ENCODE measurements around the gene DCC. TPM values are rescaled to one million over a fixed set of nuclear protein-coding genes. Genes with fewer than 3 reads are reported as not detected.
"Not testable (repeated sequence)": the region's sequence is repeated elsewhere in the genome, so short reads cannot be mapped to it uniquely, and the experiment has no call there.

The DCC gene
- polyA plus RNA-seq, 1 of the 3 experiments (the other 2 are of a cell fraction): 0.20 TPM

GRCh38 chr18:52353589-52353988 lies 13.6 kb downstream of the DCC start:
- Histone ChIP-seq H4K20me1 (ENCODE audit: insufficient read depth) (no peaks in the 10 kb centered on the region), H3K4me1 (ENCODE audit: control insufficient read depth in 1 of 2, insufficient read depth in 2 of 2, low read depth in 1 of 2, low read length in 1 of 2) (no peaks in the 10 kb centered on the region; a peak in 1 of 4 replicates), H3K9ac (no peak overlapping the region), H3K79me2 (ENCODE audit: insufficient read depth) (no peaks in the 10 kb centered on the region), H3K4me3 (ENCODE audit: low read depth in 2 of 2, low read length in 1 of 2) (no peak overlapping the region), H3K27ac (ENCODE audit: low read depth in 2 of 2, low read length in 1 of 2) (no peak overlapping the region), H3K4me2 (no peak overlapping the region), H3K36me3 (replicated peaks in 1 of 2; ENCODE audit: control insufficient read depth in 1 of 2, insufficient read depth in 2 of 2, low read length in 1 of 2) (no peaks in the 10 kb centered on the region), H2AFZ (ENCODE audit: low read depth) (no peak overlapping the region), H3F3A (replicated peaks; ENCODE audit: insufficient read depth) (no peaks in the 10 kb centered on the region), H3K9me3 (no peaks in the 10 kb centered on the region), H3K27me3 (ENCODE audit: insufficient read depth) (no peaks in the 10 kb centered on the region), H3K9me2 (no peaks in the 10 kb centered on the region)
- ChIA-PET POLR2A (no interaction called here), CTCF (interaction anchor here (0.8 kb wide), 1 partner anchor 65 kb away, joined by 3 read pairs; no protein-coding TSS in a partner anchor)
- DNase-seq: no peak
- TF ChIP-seq SIN3A (IDR thresholded peaks at IDR 0.05; ENCODE audit: borderline replicate concordance, low read depth, low read length): no peak
- TF ChIP-seq USF2 (IDR thresholded peaks at IDR 0.05; ENCODE audit: borderline replicate concordance, low read depth, low read length): no peak
- no peak for TF ChIP-seq POLR2AphosphoS5 (IDR thresholded peaks at IDR 0.05; ENCODE audit: low read depth, low read length)
- TF ChIP-seq NRF1 (IDR thresholded peaks at IDR 0.05; ENCODE audit: low read depth, low read length): no peak
- no peak for TF ChIP-seq ELF1 (IDR thresholded peaks at IDR 0.05)
- TF ChIP-seq TAF1 (IDR thresholded peaks at IDR 0.05; ENCODE audit: borderline replicate concordance, low read depth, low read length): no peak
- TF ChIP-seq YY1 (IDR thresholded peaks at IDR 0.05; ENCODE audit: low read depth): no peak
- TF ChIP-seq, protein P1, sequence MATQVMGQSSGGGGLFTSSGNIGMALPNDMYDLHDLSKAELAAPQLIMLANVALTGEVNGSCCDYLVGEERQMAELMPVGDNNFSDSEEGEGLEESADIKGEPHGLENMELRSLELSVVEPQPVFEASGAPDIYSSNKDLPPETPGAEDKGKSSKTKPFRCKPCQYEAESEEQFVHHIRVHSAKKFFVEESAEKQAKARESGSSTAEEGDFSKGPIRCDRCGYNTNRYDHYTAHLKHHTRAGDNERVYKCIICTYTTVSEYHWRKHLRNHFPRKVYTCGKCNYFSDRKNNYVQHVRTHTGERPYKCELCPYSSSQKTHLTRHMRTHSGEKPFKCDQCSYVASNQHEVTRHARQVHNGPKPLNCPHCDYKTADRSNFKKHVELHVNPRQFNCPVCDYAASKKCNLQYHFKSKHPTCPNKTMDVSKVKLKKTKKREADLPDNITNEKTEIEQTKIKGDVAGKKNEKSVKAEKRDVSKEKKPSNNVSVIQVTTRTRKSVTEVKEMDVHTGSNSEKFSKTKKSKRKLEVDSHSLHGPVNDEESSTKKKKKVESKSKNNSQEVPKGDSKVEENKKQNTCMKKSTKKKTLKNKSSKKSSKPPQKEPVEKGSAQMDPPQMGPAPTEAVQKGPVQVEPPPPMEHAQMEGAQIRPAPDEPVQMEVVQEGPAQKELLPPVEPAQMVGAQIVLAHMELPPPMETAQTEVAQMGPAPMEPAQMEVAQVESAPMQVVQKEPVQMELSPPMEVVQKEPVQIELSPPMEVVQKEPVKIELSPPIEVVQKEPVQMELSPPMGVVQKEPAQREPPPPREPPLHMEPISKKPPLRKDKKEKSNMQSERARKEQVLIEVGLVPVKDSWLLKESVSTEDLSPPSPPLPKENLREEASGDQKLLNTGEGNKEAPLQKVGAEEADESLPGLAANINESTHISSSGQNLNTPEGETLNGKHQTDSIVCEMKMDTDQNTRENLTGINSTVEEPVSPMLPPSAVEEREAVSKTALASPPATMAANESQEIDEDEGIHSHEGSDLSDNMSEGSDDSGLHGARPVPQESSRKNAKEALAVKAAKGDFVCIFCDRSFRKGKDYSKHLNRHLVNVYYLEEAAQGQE (IDR thresholded peaks at IDR 0.05; ENCODE audit: low read depth, low read length): no peak
- TF ChIP-seq GATA2 (CRISPR knock-in tag; IDR thresholded peaks at IDR 0.05): no peak
- WGBS (ENCODE audit: low lambda C conversion rate): 40% methylated on average over 3 of the region's 4 CpGs

- no peaks in the 10 kb centered on the region for H3F3A ChIP-seq (replicated peaks; ENCODE audit: insufficient read depth)
- no peaks in the 10 kb centered on the region for H3K79me2 ChIP-seq (ENCODE audit: insufficient read depth)
- no peak overlapping the region for H3K9ac ChIP-seq
- H3K9me3 ChIP-seq: no peaks in the 10 kb centered on the region
- H3K27ac ChIP-seq (ENCODE audit: low read depth in 2 of 2, low read length in 1 of 2): no peak overlapping the region
- no peak overlapping the region for H2AFZ ChIP-seq (ENCODE audit: low read depth)
- WGBS (ENCODE audit: low lambda C conversion rate): 44% methylated on average over 1 of the region's 1 CpG
- no peaks in the 10 kb centered on the region for H4K20me1 ChIP-seq (ENCODE audit: insufficient read depth)
- no peak overlapping the region for H3K4me3 ChIP-seq (ENCODE audit: low read depth in 2 of 2, low read length in 1 of 2)
- no peaks in the 10 kb centered on the region for H3K27me3 ChIP-seq (ENCODE audit: insufficient read depth)
- no peaks in the 10 kb centered on the region for H3K4me1 ChIP-seq (ENCODE audit: control insufficient read depth in 1 of 2, insufficient read depth in 2 of 2, low read depth in 1 of 2, low read length in 1 of 2)
- ChIA-PET POLR2A (no interaction called here), CTCF (no interaction called here)
- H3K36me3 ChIP-seq (replicated peaks in 1 of 2; ENCODE audit: control insufficient read depth in 1 of 2, insufficient read depth in 2 of 2, low read length in 1 of 2): no peaks in the 10 kb centered on the region
- H3K9me2 ChIP-seq: no peaks in the 10 kb centered on the region
- no peak for DNase-seq
- TF ChIP-seq EZH2phosphoT487 (IDR thresholded peaks at IDR 0.05; ENCODE audit: borderline replicate concordance, low read depth) (no peak), CHD2 (IDR thresholded peaks at IDR 0.05; ENCODE audit: low read length, partially characterized antibody) (no peak), POLR2AphosphoS5 (IDR thresholded peaks at IDR 0.05; ENCODE audit: low read depth, low read length) (no peak), TEAD4 (IDR thresholded peaks at IDR 0.05; ENCODE audit: borderline replicate concordance, insufficient read depth) (no peak), SIN3A (IDR thresholded peaks at IDR 0.05; ENCODE audit: borderline replicate concordance, low read depth, low read length) (no peak)
- H3K4me2 ChIP-seq: no peak overlapping the region
Observed at GRCh38 chr18:52363861-52364260, 23.9 kb downstream of the DCC start.

- not testable (repeated sequence) for H3K79me2 ChIP-seq (ENCODE audit: insufficient read depth); H3K36me3 ChIP-seq (replicated peaks in 1 of 2; ENCODE audit: control insufficient read depth in 1 of 2, insufficient read depth in 2 of 2, low read length in 1 of 2)
Observed at GRCh38 chr18:52366851-52367250, 26.9 kb downstream of the DCC start.

More at GRCh38 chr18:52366851-52367250, 26.9 kb downstream of the DCC start:
- H3K9me3 ChIP-seq; H3K4me2 ChIP-seq; H3K9me2 ChIP-seq; H3K27me3 ChIP-seq (ENCODE audit: insufficient read depth); H3F3A ChIP-seq (replicated peaks; ENCODE audit: insufficient read depth); H3K4me1 ChIP-seq (ENCODE audit: control insufficient read depth in 1 of 2, insufficient read depth in 2 of 2, low read depth in 1 of 2, low read length in 1 of 2); CTCF ChIA-PET; H3K9ac ChIP-seq; POLR2A ChIA-PET; DNase-seq; H3K27ac ChIP-seq (ENCODE audit: low read depth in 2 of 2, low read length in 1 of 2); H4K20me1 ChIP-seq (ENCODE audit: insufficient read depth); H2AFZ ChIP-seq (ENCODE audit: low read depth); H3K4me3 ChIP-seq (ENCODE audit: low read depth in 2 of 2, low read length in 1 of 2): not testable (repeated sequence)
- 92% methylated on average over 10 of the region's 27 CpGs for WGBS (ENCODE audit: low lambda C conversion rate)
